ENCODE results near the gene COL8A2.
A peak's percentile ranks its signal among the peaks of the same experiment; 100 is the strongest.

Gene COL8A2

DNA sequence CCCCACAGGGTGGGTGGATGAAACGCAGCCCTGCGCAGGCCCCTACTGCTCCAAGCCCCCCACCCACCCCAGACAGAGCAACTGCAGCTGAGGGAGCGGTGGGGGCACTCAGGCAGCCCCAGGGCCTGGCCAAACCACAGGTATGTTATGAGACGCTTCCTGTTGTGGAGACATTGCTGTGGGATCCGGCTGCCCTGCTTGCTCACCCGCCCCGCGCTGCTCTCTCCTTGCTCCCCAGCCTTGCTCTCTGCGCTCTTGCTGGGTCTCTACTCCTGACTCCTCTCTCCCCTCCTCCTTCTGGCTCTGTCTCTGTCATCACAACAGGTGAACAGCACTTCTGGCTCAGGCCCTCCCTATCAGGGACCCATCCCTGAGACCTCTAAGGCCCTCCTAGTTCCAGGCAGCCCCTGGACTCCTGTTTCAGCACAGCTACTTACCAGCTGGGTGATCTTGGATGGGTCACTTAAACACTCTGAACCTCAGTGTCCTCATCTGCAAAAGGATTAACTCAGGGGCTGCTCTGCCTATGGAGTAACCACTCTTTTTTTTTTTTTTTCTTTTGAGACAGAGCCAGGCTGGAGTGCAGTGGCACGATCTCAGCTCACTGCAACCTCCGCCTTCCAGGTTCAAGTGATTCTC is 15.9 kb downstream of the COL8A2 start:
- no peak for DNase-seq (ENCODE audit: low read depth)

DNA sequence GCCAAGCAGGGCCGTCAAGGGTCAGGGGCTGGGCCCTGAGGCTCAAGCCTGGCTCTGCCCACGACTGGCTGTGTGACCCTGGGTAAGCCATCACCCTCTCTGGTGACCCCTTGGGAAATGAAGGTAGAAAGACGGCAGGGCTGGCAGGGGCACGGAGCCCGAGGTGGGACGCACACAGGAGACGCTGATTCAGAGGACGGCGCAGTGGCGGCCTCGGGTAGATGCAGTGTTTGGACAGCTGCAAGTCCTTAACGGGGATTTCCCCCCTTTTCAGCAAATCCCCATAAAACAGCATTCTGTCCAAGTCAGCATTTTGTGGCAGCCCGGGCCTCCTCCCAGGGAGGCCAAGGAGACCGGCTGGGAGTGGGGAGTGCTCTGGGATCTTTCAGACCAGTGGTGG is 16.7 kb downstream of the COL8A2 start:
- DNase-seq (ENCODE audit: low read depth) = no peak

DNA sequence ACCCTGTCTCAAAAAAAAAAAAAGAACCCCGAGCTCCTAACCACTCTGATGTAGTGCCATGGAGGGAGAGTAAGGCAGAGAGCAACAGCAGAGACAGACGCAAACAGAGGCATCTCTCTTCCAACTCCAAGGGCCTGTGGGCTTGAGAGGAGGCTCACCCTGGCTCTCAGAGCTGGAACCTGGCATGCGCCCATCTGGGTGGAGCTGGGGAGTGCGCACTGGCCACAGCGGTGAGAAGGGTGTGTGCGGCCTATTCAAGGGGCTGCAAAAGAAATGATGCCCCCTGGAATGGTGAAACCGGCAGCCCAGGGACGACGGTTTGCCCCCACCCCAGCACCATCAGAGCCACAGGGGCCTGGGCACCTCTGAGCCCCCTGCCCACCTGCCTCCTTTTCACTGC is 17.6 kb downstream of the COL8A2 start:
- no peak for DNase-seq (ENCODE audit: low read depth)

DNA sequence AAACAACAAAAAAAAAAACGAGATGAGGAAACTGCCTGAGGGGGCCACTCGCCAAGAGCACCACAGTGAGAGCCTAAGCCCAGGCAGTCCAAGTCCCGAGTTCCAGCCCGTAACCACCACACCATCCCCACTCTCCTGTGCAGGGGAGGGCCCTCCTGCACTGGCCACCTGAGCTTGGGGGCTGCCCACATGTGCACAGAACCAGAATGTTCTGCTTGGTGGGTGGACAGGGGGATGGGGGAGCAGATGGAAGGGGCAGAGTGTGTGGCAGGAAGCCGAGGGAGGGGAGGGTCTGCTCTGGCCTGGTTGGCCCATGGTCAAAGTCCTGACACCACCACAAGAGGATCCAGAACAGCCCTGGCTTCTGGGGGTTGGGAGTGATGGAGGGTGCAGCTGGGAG is 18.8 kb downstream of the COL8A2 start:
- no peak for DNase-seq (ENCODE audit: low read depth)

DNA sequence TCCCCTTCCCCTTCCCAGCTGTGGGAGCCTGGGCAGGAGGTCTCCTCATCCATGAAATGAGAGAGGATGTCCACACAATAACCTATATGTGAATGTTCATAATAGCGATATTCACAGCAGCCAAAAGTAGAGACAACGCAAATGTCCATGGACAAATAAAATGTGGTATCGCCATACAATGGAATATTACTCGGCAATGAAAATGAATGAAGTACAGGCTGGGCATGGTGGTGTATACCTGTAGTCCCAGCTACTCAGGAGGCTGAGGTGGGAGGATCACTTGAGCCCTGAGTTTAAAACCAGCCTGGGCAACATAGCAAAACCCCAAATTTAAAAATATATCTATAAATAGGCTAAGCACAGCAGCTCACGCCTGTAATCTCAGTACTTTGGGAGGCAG is 23.5 kb downstream of the COL8A2 start:
- no peak for DNase-seq (ENCODE audit: low read depth)

DNA sequence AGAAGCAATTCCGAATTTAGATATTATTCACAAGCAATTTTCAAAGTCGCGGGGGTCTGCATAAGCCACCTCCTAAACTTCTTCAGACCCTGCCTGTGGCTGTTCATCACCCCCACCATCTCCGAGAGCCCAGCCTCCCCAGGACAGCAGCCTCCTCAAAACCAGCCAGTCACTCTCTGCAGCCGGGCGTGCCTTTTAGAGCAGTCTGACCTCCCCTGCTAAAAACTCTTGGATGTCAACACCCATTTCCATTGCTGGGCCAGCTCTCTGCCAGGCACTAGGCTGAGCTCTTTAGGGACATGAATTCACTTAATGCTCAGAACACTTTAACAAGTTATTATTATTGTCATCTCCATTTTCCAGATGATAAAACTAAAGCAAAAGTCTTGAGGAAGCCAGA is 24.6 kb downstream of the COL8A2 start:
- no peak for DNase-seq (ENCODE audit: low read depth)

DNA sequence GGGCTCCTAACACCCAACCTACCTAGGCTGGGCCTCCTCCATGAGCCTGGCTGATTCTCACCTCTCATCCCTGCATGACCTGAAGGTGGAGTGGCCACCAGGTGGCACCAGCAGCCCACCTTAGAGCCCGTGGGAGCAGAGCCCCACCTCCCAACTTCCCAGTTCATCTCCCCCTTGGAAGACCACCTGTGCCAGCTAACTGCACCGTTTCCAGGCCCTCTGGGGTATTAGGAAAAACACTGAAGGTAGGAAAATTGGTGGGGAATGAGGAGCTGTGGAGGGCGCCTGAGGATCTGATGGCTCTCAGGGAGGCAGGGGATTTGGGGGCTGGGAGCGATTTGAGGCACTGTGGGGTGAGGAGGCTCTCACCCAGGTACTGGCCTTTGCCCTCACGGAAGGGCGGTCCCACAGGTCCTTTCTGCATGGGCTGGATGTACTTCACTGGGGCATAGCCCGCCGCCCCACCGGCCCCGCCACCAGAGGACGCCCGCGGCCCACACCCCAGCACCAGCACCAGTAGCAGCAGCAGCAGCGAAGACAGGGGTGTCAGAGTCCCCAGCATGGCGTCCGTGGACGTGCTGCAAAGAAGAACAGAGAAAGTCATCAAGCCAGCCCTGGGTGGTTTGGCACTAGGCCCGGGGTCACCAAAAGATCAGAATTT is 25.2 kb downstream of the COL8A2 start:
- DNase-seq (ENCODE audit: low read depth) = peak; percentile 65

DNA sequence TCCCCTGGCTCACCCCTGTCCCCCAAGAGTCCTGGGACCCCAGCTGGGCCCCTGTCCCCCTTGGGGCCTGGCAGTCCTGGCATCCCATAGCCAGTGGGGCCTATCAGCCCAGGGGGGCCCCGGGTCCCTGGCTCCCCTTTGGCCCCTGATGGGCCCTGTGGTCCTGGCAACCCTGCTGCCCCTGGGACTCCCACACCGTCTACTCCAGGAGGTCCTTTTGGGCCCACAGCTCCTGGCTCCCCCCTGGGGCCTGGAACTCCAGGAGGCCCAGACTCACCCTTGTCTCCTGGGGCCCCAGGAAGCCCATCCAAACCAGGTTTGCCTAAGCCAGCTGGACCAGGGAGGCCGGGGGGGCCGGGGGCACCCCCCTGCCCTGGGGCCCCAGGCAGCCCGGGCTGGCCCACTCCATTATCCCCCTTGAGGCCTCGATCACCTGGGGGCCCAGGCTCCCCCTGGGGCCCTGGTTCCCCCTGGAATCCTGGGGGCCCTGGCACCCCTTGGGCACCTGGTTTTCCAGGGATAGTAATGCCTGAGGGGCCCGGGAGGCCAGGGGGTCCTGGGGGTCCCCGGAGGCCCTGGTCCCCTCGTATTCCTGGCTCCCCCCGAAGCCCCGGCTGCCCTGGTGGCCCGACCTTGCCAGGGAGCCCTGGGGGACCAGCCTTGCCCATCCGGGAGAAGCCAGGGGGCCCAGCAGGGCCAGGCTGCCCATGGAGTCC is 26.2 kb downstream of the COL8A2 start:
- no peak for DNase-seq (ENCODE audit: low read depth)

DNA sequence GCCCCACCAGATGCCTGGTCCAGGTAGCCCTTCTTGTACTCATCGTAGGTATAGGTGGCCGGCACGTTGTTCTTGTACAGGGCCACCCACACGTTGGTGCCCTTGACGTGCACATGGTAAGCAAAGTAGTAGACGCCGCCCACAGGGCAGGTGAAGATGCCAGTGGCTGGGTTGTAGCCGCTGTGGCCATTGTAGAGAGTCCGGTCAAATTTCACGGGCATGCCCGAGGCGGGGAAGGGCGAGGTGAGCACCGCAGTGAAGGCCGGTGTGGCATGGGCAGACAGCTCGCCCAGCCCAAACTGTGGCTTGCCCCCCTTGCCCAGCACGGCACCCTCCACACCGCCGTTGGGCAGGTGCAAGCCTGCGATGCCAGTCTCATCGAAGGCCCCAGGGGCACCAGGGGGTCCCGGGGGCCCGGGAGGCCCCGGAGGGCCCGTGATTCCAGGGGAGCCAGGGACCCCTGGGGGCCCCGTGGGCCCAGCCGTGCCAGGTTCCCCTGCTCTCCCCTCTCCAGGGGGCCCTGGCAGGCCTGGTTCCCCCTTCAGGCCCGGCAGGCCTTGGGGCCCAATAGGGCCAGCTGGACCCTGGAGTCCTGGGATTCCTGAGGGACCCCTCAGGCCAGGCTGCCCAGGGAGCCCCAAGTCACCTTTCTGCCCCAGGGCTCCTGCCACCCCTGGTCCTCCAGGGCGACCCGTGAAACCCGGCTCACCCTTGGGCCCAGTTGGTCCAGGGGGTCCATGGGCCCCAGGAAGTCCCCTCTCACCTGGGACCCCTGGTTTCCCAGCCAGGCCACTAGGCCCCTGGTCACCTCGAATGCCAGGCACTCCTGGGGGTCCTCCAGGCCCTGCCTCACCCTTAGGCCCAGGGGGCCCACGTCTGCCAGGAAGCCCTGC is 27.1 kb downstream of the COL8A2 start:
- no peak for DNase-seq (ENCODE audit: low read depth)

DNA sequence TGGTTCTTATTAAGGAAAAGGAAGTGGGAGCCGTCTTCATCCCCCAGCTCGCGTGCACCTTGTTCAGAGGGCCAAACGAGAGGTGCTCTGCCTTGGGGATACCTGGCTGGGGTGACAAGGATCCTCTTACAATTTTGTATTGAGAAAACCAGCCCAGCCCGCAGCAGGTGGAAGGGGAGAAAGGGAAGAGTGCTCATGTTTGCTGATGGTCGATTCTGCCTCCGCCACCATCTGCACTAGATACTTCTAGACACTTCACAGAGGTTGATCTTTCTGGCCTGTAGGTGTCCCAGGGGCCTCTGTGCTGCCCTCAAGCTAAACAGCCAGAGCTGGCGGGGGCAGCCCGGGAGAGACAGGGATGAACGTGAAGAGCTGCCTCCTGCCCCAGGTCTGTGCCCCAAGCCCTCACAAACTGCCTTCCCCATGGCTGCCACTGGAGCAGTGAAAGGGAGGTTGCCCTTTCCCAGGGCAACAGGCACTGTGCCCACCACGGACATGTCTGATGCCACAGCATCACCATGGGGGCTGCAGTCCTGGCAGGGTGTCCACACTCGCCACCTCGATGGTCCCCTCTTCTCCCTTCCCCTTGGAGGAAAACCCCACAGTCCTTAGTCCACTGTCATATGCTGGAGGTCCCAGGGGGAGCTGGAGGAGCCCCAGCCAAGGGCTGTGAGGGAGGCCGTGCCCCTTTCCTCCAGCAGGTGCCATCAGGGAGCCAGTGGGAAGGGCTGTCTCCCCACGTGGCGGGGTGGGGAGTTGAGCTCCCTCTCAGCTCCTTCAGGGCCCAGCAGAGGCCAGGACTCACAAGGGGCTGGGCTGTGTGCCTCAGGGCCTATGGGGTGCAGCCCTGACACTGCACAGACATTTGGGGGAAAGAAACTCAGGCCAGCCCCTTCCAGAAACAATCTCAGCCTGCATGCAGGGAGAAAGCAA is 28.3 kb downstream of the COL8A2 start:
- no peak for DNase-seq (ENCODE audit: low read depth)

DNA sequence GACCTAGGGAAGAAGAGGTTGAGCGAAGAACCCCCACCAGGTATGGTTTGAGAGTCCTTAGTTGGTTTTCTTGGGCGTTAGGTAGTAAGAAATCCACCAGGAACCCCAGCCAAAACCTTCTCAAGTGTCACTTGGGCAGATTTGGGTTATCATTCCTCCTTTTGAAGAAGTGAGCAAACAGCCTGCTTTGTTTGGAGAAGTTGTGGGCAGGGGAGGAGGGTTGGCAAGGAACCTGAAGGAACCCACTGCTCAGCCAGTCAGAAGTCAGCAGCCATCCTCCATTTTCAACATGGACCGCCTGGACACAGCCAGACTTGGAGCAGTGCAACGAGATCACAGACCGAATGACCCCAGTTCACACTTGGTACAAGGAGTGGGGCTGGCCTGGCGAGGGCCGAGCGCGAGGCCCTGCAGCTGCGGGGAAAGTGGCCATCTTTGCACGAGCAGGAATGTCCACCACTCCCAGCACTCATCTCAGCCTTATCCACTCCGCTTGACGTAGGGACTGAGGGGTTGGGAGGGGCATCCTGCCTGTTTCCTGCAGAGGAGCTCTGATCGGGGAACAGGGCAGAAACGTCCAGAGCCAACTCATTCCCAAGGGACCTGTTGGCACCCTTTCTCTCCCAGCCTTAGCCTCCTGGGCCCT is 29.1 kb downstream of the COL8A2 start:
- DNase-seq (ENCODE audit: low read depth) = no peak

DNA sequence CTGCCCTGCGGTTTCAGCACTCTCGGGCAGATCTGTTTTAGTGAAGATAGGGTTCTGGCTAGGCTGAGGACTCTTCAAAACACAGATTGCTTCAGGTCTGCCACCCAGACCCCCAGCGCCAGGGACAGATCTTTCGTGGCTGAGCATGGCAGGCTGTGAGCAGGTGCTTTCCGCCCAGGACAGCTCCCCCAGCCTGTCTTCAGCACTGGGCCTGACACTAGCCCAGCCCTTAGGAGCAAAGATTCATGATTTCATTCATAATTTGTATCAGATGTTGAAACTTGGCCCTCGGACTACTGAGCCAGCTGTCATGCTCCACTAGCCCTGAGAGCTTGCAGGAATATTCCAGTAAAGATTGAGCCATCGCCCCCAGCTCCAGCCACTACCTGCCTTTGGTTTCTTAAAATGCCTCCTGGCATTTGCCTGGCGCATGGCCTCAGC is 30.4 kb downstream of the COL8A2 start:
- no peak for DNase-seq (ENCODE audit: low read depth)

DNA sequence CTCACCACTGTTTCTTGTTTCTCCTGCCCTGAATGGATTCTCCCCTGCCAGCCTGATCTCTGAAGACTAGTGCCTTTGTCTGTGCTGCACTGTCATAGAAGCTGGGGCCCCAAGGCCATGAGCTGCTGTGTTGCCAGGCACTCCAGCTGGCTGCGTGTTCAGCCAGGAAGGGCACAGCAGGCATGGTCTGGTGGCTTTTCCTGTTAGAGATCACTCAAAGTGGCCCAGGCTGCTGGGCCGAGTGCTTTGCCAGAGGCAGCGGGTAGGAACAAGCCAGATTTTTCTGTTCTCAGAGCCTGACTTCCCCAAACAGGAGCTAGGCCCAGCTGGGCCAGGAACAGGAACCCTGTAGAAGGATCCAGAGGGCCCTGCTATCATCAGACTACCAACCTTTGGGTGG is 31.1 kb downstream of the COL8A2 start:
- no peak for DNase-seq (ENCODE audit: low read depth)

DNA sequence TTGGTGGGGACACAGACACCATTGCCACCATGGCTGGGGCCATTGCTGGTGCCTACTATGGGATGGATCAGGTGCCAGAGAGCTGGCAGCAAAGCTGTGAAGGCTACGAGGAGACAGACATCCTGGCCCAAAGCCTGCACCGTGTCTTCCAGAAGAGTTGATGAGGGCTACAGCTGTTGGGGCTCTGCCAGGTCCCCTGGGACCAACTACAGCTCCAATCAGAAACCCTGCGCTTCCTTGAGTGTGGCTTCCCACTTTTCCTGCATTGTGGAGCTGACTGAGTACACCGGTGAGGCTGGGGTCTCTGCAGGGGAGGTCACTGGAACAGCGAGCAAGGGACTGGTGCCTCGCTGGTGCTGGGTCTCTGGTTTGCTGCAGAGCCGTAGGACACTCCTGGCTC is 31.8 kb downstream of the COL8A2 start:
- no peak for DNase-seq (ENCODE audit: low read depth)

DNA sequence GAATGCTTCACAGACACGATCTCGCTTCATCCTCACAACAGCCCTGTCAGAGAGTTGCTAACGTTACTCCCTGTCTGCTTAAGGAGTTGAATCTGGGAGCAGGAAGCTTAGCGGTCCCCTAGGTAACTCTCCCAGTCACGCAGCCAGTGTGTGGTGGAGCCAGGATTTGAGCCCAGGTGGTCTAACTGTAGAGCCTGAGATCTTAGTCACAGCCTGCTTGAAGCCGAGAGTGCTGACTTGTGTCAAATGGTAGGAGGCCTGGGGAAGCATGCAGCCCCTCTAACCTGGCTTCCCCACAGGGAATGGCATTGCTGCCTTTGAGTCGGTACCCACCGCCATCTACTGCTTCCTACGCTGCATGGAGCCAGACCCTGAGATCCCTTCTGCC is 32.2 kb downstream of the COL8A2 start:
- DNase-seq (ENCODE audit: low read depth) = no peak

DNA sequence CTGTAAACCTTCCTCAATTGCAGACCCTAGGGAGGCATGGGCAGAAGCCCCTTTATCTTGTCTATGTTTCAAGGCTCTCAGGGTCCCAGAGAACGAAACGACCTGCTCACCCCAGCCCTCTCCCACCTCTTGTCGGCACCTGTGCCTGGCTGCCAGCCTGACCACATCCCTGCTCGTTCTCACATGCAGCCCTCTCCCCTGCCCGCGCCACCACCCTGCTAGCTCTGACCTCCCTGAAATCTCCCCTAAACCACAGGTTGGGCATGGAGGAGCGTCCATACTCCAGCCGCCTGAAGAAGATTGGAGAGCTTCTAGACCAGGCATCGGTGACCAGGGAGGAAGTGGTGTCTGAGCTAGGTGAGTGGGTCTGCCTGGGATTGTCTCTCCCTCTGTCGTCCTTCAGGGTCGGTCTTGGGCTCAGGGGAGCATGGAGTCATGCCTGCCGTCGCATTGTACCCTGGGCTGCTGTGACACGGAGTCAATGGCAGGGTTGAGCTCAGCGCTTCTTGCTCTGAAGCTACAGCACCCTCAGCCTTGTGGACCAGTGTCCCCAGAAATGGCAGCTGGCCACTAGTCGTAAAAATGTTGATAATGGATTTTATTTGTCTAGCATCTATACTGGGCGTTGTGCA is 32.7 kb downstream of the COL8A2 start:
- no peak for DNase-seq (ENCODE audit: low read depth)

DNA sequence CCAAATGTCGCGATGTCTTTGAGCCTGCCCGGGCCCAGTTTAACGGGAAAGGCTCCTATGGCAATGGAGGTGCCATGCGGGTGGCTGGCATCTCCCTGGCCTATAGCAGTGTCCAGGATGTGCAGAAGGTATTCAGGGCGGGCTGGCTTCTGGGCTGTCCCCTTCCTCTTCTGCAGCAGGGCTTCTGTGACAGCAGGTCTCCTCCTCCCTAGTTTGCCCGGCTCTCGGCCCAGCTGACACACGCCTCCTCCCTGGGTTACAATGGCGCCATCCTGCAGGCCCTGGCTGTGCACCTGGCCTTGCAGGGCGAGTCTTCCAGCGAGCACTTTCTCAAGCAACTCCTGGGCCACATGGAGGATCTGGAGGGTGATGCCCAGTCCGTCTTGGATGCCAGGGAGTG is 33.3 kb downstream of the COL8A2 start:
- no peak for DNase-seq (ENCODE audit: low read depth)

DNA sequence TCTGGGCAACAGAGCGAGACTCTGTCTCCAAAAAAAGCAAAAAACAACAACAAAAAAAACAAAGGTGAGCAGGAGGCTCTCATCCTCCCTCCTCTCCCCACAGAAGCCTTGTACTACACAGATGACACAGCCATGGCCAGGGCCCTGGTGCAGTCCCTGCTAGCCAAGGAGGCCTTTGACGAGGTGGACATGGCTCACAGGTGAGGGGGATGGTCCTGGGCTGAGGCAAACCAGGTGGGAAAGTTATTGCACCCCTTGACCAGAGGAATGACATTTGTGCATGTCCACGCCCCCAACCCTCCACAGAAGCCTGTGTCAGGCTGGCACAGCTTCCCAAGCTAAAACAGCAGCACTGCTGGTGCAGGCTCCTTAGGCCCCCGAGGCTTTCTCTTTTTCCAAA is 33.9 kb downstream of the COL8A2 start:
- DNase-seq (ENCODE audit: low read depth) = no peak

DNA sequence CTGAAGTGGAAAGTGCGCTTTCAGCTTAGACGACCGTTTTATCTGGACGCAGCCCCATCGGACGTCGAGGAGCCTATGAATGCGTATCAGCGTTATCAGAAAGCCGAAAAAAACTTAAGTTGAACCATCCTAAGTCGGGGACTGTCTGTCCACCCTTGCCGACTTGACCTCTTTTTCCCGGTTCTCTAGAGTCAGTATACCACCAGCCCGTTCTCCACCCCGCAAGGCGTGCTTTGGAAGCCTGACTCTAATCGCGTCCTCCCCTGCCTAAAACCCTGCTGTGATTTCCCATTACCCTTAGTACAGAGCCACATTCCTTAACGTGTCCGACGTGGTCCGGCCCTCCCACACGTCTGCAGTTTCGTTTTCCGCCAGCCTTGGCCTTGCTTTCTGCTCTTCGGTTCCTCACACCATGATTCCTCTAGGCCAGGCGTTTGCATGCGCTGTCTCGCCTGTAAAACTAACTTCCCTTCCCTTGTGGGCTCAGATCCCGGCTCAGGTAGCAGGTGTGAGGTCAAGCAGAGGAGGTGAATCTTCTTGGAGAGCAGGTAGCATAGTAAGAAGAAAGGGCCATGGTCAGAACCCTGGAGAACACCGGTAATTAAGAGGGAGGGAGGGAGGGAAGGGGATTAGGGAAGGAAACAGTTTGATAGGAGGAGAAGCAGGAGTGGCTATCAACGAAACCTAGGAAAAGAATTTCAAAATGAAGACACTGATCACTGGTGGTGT is 35.5 kb downstream of the COL8A2 start:
- no peak for DNase-seq (ENCODE audit: low read depth)
